ENCODE data around the gene KIF22. TPM values are rescaled to one million over a fixed set of nuclear protein-coding genes. Genes with fewer than 3 reads are reported as not detected.
"Not testable (repeated sequence)": the region's sequence is repeated elsewhere in the genome, so short reads cannot be mapped to it uniquely, and the experiment has no call there.

The KIF22 gene
- total and polyA plus RNA-seq, 2 donors (not counting 1 experiment from before 2014, with no cell fraction given): 12.3 to 17.7 TPM

DNA sequence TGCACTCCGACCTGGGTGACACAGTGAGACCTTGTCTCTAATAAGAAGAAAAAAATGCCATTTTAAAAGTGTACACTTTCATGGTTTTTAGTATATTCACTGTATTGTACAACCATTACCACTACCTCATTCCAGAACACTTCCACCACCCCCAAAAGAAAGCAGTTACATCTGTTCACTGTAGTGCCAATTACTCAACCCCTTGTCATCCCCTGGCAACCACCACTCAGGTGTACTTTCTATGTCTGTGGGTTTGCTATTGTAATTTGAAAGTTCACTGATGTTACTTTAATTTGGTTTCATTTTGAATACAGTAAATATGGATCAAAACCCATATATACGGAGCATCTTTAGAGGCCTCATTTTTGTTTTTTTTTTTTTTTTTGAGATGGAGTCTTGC is 6.4 kb upstream of the KIF22 start:
- H3K4me2 ChIP-seq (ENCODE audit: extremely low read depth, insufficient read depth, low read length): no peak overlapping the region
- no peak for TF ChIP-seq EZH2 (IDR thresholded peaks at IDR 0.05; ENCODE audit: low read length, missing control alignments)
- TF ChIP-seq, protein P1, sequence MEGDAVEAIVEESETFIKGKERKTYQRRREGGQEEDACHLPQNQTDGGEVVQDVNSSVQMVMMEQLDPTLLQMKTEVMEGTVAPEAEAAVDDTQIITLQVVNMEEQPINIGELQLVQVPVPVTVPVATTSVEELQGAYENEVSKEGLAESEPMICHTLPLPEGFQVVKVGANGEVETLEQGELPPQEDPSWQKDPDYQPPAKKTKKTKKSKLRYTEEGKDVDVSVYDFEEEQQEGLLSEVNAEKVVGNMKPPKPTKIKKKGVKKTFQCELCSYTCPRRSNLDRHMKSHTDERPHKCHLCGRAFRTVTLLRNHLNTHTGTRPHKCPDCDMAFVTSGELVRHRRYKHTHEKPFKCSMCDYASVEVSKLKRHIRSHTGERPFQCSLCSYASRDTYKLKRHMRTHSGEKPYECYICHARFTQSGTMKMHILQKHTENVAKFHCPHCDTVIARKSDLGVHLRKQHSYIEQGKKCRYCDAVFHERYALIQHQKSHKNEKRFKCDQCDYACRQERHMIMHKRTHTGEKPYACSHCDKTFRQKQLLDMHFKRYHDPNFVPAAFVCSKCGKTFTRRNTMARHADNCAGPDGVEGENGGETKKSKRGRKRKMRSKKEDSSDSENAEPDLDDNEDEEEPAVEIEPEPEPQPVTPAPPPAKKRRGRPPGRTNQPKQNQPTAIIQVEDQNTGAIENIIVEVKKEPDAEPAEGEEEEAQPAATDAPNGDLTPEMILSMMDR (conservative IDR thresholded peaks at IDR 0.05 in 1 of 2, IDR thresholded peaks at IDR 0.05 in 1 of 2; ENCODE audit: low read depth in 1 of 2, low read length in 2 of 2): no peak

DNA sequence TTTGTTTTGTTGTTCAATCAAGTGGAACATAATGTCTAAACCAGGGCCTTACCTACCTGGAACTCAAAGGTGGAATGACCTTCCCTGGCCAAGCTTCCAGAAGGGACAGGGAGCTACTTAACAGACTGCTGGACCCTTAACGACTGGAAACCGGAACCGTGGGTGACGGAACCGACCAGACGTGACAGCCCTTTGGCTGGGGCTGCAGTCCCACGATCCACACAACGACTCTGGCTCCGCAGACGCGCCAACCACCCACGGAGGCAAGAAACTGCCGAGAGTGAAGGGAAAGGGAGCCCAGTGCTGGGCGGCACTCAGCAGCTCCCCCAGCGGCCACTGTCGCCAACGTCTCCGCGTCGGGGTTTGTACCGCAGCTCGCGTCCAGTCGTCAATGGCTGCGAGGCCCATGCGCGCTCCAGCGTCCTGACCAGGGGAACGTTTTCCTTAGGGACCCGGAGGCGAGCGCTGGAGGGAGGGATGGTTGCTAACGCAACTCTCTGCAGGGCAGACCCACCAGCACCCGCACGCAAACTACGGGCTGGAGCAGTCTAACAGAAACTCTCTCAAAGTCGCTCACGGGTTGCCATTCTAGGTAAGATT is 5.5 kb upstream of the KIF22 start:
- Histone ChIP-seq H3K27me3 (ENCODE audit: control insufficient read depth, insufficient read depth, low read length) (peaks cover 12% of the 10 kb centered on the region), H3K9ac (ENCODE audit: insufficient read depth, low read length) (no peak overlapping the region), H3K79me2 (ENCODE audit: control insufficient read depth, insufficient read depth, low read length) (no peaks in the 10 kb centered on the region), H3K4me2 (ENCODE audit: extremely low read depth, insufficient read depth, low read length) (peak overlapping the region; percentile 62), H3K9me3 (ENCODE audit: control insufficient read depth, insufficient read depth, low read depth, low read length) (no peaks in the 10 kb centered on the region), H3K4me1 (ENCODE audit: control insufficient read depth, extremely low read depth, insufficient read depth, low read length) (no peaks in the 10 kb centered on the region), H3K27ac (ENCODE audit: insufficient read depth, low read length) (no peak overlapping the region), H2AFZ (ENCODE audit: low read length) (peak overlapping the region; percentile 96), H3K4me3 (replicated peaks in 1 of 4; ENCODE audit: control extremely low read depth in 1 of 4, insufficient read depth in 1 of 4, low read depth in 3 of 4, low read length in 4 of 4) (peak overlapping the region; percentile 0 to 41 (median 18)), H4K20me1 (ENCODE audit: control insufficient read depth, extremely low read depth, insufficient read depth, low read length) (no peaks in the 10 kb centered on the region), H3K36me3 (ENCODE audit: control insufficient read depth, insufficient read depth, low read length) (no peaks in the 10 kb centered on the region)
- TF ChIP-seq, protein P1 (conservative IDR thresholded peaks at IDR 0.05 in 1 of 2, IDR thresholded peaks at IDR 0.05 in 1 of 2; ENCODE audit: low read depth in 1 of 2, low read length in 2 of 2): peak; percentile 72 to 91
- no peak for TF ChIP-seq EZH2 (IDR thresholded peaks at IDR 0.05; ENCODE audit: low read length, missing control alignments)
- DNase-seq (ENCODE audit: low read depth in 2 of 2): peak; percentile 53 to 58

More for the DNA sequence above, 6.4 kb upstream of the KIF22 start:
- no peaks in the 10 kb centered on the region for H4K20me1 ChIP-seq (ENCODE audit: control insufficient read depth, extremely low read depth, insufficient read depth, low read length)
- no peak overlapping the region for H3K4me3 ChIP-seq (replicated peaks in 1 of 4; ENCODE audit: control extremely low read depth in 1 of 4, insufficient read depth in 1 of 4, low read depth in 3 of 4, low read length in 4 of 4)
- H3K4me1 ChIP-seq (ENCODE audit: control insufficient read depth, extremely low read depth, insufficient read depth, low read length): no peaks in the 10 kb centered on the region
- no peaks in the 10 kb centered on the region for H3K79me2 ChIP-seq (ENCODE audit: control insufficient read depth, insufficient read depth, low read length)
- peaks cover 17% of the 10 kb centered on the region for H3K27me3 ChIP-seq (ENCODE audit: control insufficient read depth, insufficient read depth, low read length)
- H3K36me3 ChIP-seq (ENCODE audit: control insufficient read depth, insufficient read depth, low read length): no peaks in the 10 kb centered on the region
- no peaks in the 10 kb centered on the region for H3K9me3 ChIP-seq (ENCODE audit: control insufficient read depth, insufficient read depth, low read depth, low read length)
- H2AFZ ChIP-seq (ENCODE audit: low read length): no peak overlapping the region
- H3K27ac ChIP-seq (ENCODE audit: insufficient read depth, low read length): no peak overlapping the region
- DNase-seq (ENCODE audit: low read depth in 2 of 2): no peak
- H3K9ac ChIP-seq (ENCODE audit: insufficient read depth, low read length): no peak overlapping the region

DNA sequence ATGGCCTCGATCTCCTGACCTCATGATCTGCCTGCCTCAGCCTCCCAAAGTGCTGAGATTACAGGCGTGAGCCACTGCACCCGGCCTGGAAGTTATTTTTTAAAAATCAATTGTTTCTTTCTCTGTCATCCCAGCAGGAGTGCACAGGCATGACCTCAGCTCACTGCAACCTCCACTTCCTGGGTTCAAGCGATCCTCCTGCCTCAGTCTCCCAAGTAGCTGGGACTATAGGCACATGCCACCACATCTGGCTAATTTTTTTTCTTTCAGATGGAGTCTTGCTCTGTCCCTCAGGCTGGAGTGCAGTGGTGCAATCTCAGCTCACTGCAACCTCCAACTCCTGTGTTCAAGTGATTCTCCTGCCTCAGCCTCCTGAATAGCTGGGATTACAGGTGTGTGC is 3.4 kb upstream of the KIF22 start:
- not testable (repeated sequence) for H3K27me3 ChIP-seq (ENCODE audit: control insufficient read depth, insufficient read depth, low read length); H3K4me1 ChIP-seq (ENCODE audit: control insufficient read depth, extremely low read depth, insufficient read depth, low read length); H3K9me3 ChIP-seq (ENCODE audit: control insufficient read depth, insufficient read depth, low read depth, low read length); H3K9ac ChIP-seq (ENCODE audit: insufficient read depth, low read length); H3K27ac ChIP-seq (ENCODE audit: insufficient read depth, low read length); H2AFZ ChIP-seq (ENCODE audit: low read length); DNase-seq (ENCODE audit: low read depth in 2 of 2); H3K4me3 ChIP-seq (replicated peaks in 1 of 4; ENCODE audit: control extremely low read depth in 1 of 4, insufficient read depth in 1 of 4, low read depth in 3 of 4, low read length in 4 of 4); H3K36me3 ChIP-seq (ENCODE audit: control insufficient read depth, insufficient read depth, low read length); H4K20me1 ChIP-seq (ENCODE audit: control insufficient read depth, extremely low read depth, insufficient read depth, low read length); H3K4me2 ChIP-seq (ENCODE audit: extremely low read depth, insufficient read depth, low read length)
- H3K79me2 ChIP-seq (ENCODE audit: control insufficient read depth, insufficient read depth, low read length): peaks cover 16% of the 10 kb centered on the region

Data from fibroblast of lung (primary cell).